Endothelial cell of umbilical vein (primary cell): ENCODE measurements around the gene UFSP2. TPM values are rescaled to one million over a fixed set of nuclear protein-coding genes. Genes with fewer than 3 reads are reported as not detected.

Experiments used
- BruUV-seq: library from RNA; stranded (reverse); fragments of 400-500 nt; replicated peaks from 2 replicates; lab custom pipeline; 2021; lab: Mats Ljungman, UMichigan
- CTCF ChIA-PET: fragments of 300-600, 350-600 bp; sonication (Branson Sonifier 250); formaldehyde crosslinking; loops from one replicate; lab custom pipeline; 2021; ENCODE audit warnings: antibody characterized with exemption, inconsistent platforms; lab: Charles Lee
- POLR2A ChIA-PET: fragments of 300-600, 350-600 bp; sonication (Branson Sonifier 250); formaldehyde crosslinking; loops from one replicate; lab custom pipeline; 2021; ENCODE audit warnings: antibody characterized with exemption, inconsistent platforms; lab: Charles Lee
- DNase-seq: peaks from one replicate; pipeline ENCODE4 v3.0.0-alpha.2; 2011; ENCODE audit warnings: low read depth, low spot score
- FAIRE-seq: peaks from 2 replicates; lab custom pipeline; 2011; peaks lifted over from hg19 to GRCh38; lab: Jason Lieb, UNC
- H2AFZ ChIP-seq: 2 replicates; pipeline ENCODE4 v1.6.0; 2012; ENCODE audit warnings: low read depth, low read length, control low read depth, inconsistent platforms
- H3K27ac ChIP-seq: 2 replicates; pipeline ENCODE4 v1.5.1; 2011; ENCODE audit warnings: low read depth, mild to moderate bottlenecking, control low read depth, low read length, moderate library complexity; ENCODE audit not compliant: insufficient read depth
- H3K27me3 ChIP-seq, 2 experiments: 2 replicates each; pipeline versions ENCODE4 v1.6.0 to v1.6.1; 2011; ENCODE audit warnings: low read length in 2 of 2, mixed read lengths in 1 of 2; ENCODE audit not compliant: control insufficient read depth in 2 of 2, insufficient read depth in 2 of 2
- H3K36me3 ChIP-seq, 2 experiments: 2 replicates in 1 of 2; 3 replicates in 1 of 2; pipeline ENCODE4 v1.5.1; 2011; ENCODE audit warnings: low read length in 2 of 2, mild to moderate bottlenecking in 1 of 2, moderate library complexity in 1 of 2; ENCODE audit not compliant: control insufficient read depth in 2 of 2, insufficient read depth in 2 of 2; ENCODE audit errors: extremely low read depth in 1 of 2
- H3K4me1 ChIP-seq: 3 replicates; pipeline ENCODE4 v1.5.1; 2011; ENCODE audit warnings: mild to moderate bottlenecking, low read length; ENCODE audit not compliant: control insufficient read depth, insufficient read depth; ENCODE audit errors: extremely low read depth
- H3K4me2 ChIP-seq: 2 replicates; pipeline ENCODE4 v1.6.1; 2011; ENCODE audit warnings: low read length, control low read depth, mixed read lengths; ENCODE audit not compliant: insufficient read depth
- H3K4me3 ChIP-seq, 3 experiments: fragments of 200-600 bp in 1 of 3; sonication (generic), shearing (Covaris generic) in 1 of 3; replicated peaks in 1 of 3; 2 replicates each; pipeline ENCODE4 v1.5.1; 2011 to 2016; ENCODE audit warnings: control low read depth in 3 of 3, low read length in 3 of 3, mild to moderate bottlenecking in 2 of 3, inconsistent platforms in 1 of 3, low read depth in 1 of 3, moderate library complexity in 1 of 3; ENCODE audit not compliant: insufficient read depth in 1 of 3
- H3K79me2 ChIP-seq: 2 replicates; pipeline ENCODE4 v1.6.0; 2012; ENCODE audit warnings: low read length, inconsistent platforms; ENCODE audit not compliant: control insufficient read depth, insufficient read depth
- H3K9ac ChIP-seq: replicated peaks from 2 replicates; pipeline ENCODE3; 2011; ENCODE audit warnings: low read length, control low read depth; ENCODE audit not compliant: insufficient read depth; ENCODE audit errors: extremely low read depth
- H3K9me1 ChIP-seq: replicated peaks from 3 replicates; pipeline ENCODE4 v1.6.0; 2011; ENCODE audit warnings: mild to moderate bottlenecking, low read length; ENCODE audit not compliant: control insufficient read depth, insufficient read depth; ENCODE audit errors: extremely low read depth
- H3K9me3 ChIP-seq: replicated peaks from 2 replicates; pipeline ENCODE4 v1.5.1; 2012; ENCODE audit warnings: low read length, inconsistent platforms; ENCODE audit not compliant: control insufficient read depth, insufficient read depth
- H4K20me1 ChIP-seq: replicated peaks from 2 replicates; pipeline ENCODE3; 2011; ENCODE audit warnings: mild to moderate bottlenecking, low read length; ENCODE audit not compliant: control insufficient read depth, insufficient read depth; ENCODE audit errors: extremely low read depth
- EZH2 ChIP-seq: IDR thresholded peaks from 2 replicates; pipeline ENCODE4 v1.6.1; 2012; ENCODE audit warnings: borderline replicate concordance, low read depth, mild to moderate bottlenecking, moderate library complexity, low read length, inconsistent platforms; ENCODE audit not compliant: severe bottlenecking
- FOS ChIP-seq: IDR thresholded peaks from 2 replicates; pipeline ENCODE4 v1.6.1; 2011; ENCODE audit warnings: mild to moderate bottlenecking, low read length, moderate library complexity, borderline replicate concordance; ENCODE audit not compliant: insufficient read depth
- GATA2 ChIP-seq: IDR thresholded peaks from 2 replicates; pipeline ENCODE4 v1.7.0; 2011; ENCODE audit warnings: low read depth, mild to moderate bottlenecking, moderate library complexity, mixed read lengths, low read length; ENCODE audit not compliant: insufficient read length, insufficient read depth
- JUN ChIP-seq: IDR thresholded peaks from 2 replicates; pipeline ENCODE4 v1.6.1; 2011; ENCODE audit warnings: borderline replicate concordance, low read depth; ENCODE audit not compliant: insufficient read length, insufficient read depth
- MAX ChIP-seq: IDR thresholded peaks from 2 replicates; pipeline ENCODE4 v1.6.1; 2011; ENCODE audit not compliant: insufficient read depth, insufficient read length
- MYC ChIP-seq: IDR thresholded peaks from one replicate; pipeline ENCODE4 v1.6.1; 2011; ENCODE audit warnings: mild to moderate bottlenecking, low read depth, low read length
- POLR2A ChIP-seq: IDR thresholded peaks from 2 replicates; pipeline ENCODE4 v1.6.1; 2012; ENCODE audit warnings: low read depth, mild to moderate bottlenecking, control low read depth, low read length
- POLR2AphosphoS5 ChIP-seq: IDR thresholded peaks from 2 replicates; pipeline ENCODE4 v1.6.1; 2012; ENCODE audit warnings: low read depth, mild to moderate bottlenecking, control low read depth, low read length, moderate library complexity; ENCODE audit not compliant: insufficient read depth
- dilution Hi-C: fragments of 300-500 bp; cut with MboI; formaldehyde crosslinking; loops from one replicate; pipeline ENCODE4 v1.15.0; 2019; ENCODE audit warnings: low sequenced_read_pairs; ENCODE audit not compliant: extremely low pct_ligation_motif_present
- intact Hi-C: fragments of 100-400 bp; cut with micrococcal nuclease; formaldehyde crosslinking; loops from one replicate; pipeline ENCODE4 v1.10.0; 2022
- polyA plus RNA-seq, 4 experiments: library from polyadenylated mRNA; depleted of rRNA in 3 of 4; stranded (reverse) in 3 of 4; unstranded in 1 of 4; fragments of >200 nt; gene quantifications; 2 replicates each; pipeline versions ENCODE4 v1.2.1 to v1.2.3, GENCODE V29; 2011 to 2012; ENCODE audit warnings: missing spikeins in 1 of 4
- total RNA-seq: library from RNA; stranded (reverse); gene quantifications from 2 replicates; pipeline ENCODE4 v1.2.3, GENCODE V29; 2021
- TF ChIP-seq, protein P1 (sequence below), 2 donors: IDR thresholded peaks; 1 replicate in 1 of 2; 2 replicates in 1 of 2; pipeline ENCODE4 v1.5.1; 2011; ENCODE audit warnings: low read length in 2 of 2, mild to moderate bottlenecking in 2 of 2, moderate library complexity in 2 of 2, control low read depth in 1 of 2, inconsistent platforms in 1 of 2, low read depth in 1 of 2; ENCODE audit not compliant: insufficient read depth in 1 of 2; ENCODE audit errors: extremely low read depth in 1 of 2

The UFSP2 gene
- total and polyA plus RNA-seq, 2 donors (not counting 3 experiments of a cell fraction or from before 2014, with no cell fraction given) = 25.2 to 26.7 TPM

DNA sequence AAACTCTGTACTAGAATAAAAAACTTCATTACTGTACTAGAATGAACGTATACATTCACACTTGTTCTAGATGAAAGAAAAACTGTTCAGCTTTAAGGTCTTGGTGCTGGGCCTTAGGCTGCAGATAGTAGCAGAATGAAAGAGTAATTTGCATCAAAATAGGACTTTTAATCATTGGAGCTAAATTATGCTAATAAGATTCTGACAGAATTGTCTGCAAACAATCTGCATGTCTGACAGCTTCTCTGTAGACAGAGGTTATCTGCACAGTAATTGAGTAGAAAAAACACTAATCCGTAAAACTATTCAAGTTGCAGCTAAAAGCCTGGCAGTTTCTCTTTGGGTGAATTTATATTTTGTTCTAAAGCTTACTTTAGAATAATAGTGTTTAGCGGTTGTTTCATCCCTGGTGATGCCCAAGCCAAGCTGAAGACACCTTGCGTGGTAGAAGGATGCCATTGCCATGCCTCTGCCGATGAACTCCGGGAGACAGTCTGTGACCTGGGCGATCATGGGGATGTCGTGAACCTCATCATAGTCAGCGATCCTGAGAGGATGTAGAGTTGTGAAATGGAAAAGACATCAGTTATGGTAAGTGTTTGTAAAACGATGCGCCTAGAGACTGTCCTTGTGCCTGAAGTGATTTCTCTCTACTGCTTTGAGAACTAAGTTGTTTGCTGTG is 55.4 kb downstream of the UFSP2 start:
- Histone ChIP-seq H3K4me1 (peaks cover 8% of the 10 kb centered on the region), H3K79me2 (no peaks in the 10 kb centered on the region), H2AFZ (no peak overlapping the region), H3K4me2 (no peak overlapping the region), H3K9ac (no peak overlapping the region), H3K27me3 (no peaks in the 10 kb centered on the region), H4K20me1 (no peaks in the 10 kb centered on the region), H3K9me3 (no peaks in the 10 kb centered on the region), H3K4me3 (no peak overlapping the region), H3K36me3 (peaks cover 0 to 1% of the 10 kb centered on the region in 2 experiments), H3K9me1 (no peaks in the 10 kb centered on the region), H3K27ac (no peak overlapping the region)
- intact Hi-C loops = no loop called here
- dilution Hi-C loops = no loop called here
- ChIA-PET CTCF (no interaction called here), POLR2A (no interaction called here)
- TF ChIP-seq FOS (no peak), MAX (no peak), GATA2 (no peak), POLR2A (no peak), JUN (no peak), MYC (no peak), EZH2 (no peak), POLR2AphosphoS5 (no peak)
- TF ChIP-seq, protein P1, sequence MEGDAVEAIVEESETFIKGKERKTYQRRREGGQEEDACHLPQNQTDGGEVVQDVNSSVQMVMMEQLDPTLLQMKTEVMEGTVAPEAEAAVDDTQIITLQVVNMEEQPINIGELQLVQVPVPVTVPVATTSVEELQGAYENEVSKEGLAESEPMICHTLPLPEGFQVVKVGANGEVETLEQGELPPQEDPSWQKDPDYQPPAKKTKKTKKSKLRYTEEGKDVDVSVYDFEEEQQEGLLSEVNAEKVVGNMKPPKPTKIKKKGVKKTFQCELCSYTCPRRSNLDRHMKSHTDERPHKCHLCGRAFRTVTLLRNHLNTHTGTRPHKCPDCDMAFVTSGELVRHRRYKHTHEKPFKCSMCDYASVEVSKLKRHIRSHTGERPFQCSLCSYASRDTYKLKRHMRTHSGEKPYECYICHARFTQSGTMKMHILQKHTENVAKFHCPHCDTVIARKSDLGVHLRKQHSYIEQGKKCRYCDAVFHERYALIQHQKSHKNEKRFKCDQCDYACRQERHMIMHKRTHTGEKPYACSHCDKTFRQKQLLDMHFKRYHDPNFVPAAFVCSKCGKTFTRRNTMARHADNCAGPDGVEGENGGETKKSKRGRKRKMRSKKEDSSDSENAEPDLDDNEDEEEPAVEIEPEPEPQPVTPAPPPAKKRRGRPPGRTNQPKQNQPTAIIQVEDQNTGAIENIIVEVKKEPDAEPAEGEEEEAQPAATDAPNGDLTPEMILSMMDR (IDR thresholded peaks at IDR 0.05; ENCODE audit: extremely low read depth in 1 of 2, insufficient read depth in 1 of 2, low read depth in 1 of 2, low read length in 2 of 2) = no peak
- FAIRE-seq (no peak), DNase-seq (no peak)
- BruUV-seq = no TSS peak
